HG03159 (cell line): Measurements from ENCODE around the gene ANO10.
"Not testable (repeated sequence)": the region's sequence is repeated elsewhere in the genome, so short reads cannot be mapped to it uniquely, and the experiment has no call there.

ENCODE experiments used
- ATAC-seq: cut with Tn5 transposase; IDR thresholded peaks from one replicate; pipeline ENCODE4 v1.9.1; 2021; ENCODE audit warnings: mild to moderate bottlenecking, moderate library complexity; ENCODE audit not compliant: unreplicated experiment

Gene ANO10

GRCh38 chr3:43489930-43490329 lies 131.9 kb downstream of the ANO10 start:
- no peak for ATAC-seq

GRCh38 chr3:43485931-43486330 lies 135.9 kb downstream of the ANO10 start:
- ATAC-seq, result no peak

GRCh38 chr3:43484926-43485488 lies 136.8 kb downstream of the ANO10 start:
- no peak for ATAC-seq

- no peak for ATAC-seq
These were observed 140.4 kb downstream of the ANO10 start for GRCh38 chr3:43481375-43481774.

- not testable (repeated sequence) for ATAC-seq
These were observed 143.0 kb downstream of the ANO10 start for GRCh38 chr3:43478839-43479238.

DNA sequence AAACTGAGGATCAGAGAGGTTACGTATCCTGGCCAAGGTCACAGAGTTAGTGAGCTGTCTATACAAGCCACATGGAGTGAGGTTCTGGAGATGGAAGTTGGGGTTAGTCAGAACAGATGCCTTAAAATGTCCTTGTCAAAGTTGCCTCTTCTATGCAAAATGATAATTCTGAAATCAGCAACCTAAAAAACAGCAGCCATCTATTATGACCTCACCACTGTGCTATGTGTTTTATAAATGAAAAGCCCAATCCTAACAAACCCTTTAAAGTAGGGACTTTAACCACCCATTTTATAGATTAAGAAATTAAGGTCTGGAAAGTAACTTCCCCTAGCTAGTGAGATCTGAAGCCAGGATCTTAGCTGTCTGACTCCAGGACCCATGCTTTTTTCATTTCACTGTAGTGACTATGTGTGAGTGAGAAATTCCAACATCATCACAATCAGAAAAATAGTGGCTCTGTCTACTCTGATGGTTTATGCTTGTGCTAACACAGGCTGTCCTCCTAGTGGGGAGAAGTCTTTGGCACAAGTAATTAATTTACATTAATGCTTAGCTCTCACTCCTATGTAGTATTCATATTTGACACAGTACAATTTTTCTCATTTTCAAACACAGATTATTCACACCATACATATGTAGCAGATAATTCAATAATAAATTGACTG lies 143.6 kb downstream of the ANO10 start:
- ATAC-seq, result no peak

DNA sequence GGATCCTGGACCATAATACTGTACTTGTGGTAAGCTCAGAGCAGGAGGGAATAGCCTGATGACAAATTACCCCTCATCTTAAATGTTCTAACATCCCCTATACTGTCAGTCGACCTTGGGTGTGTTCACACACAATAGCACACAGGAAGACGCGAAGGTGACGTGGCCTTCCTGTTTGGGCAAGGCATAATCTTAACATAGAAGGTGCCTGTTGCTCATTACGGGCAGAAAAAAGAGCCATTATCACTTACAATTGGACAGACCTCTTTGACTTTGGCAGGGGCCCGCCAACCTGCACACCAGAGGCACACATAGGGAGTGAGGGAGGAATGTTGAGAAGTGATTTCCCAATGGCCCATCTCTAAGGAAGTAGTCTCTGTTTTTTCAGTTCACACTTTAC lies 144.2 kb downstream of the ANO10 start:
- ATAC-seq, result no peak

GRCh38 chr3:43473737-43474136 lies 148.1 kb downstream of the ANO10 start:
- ATAC-seq, result no peak

DNA sequence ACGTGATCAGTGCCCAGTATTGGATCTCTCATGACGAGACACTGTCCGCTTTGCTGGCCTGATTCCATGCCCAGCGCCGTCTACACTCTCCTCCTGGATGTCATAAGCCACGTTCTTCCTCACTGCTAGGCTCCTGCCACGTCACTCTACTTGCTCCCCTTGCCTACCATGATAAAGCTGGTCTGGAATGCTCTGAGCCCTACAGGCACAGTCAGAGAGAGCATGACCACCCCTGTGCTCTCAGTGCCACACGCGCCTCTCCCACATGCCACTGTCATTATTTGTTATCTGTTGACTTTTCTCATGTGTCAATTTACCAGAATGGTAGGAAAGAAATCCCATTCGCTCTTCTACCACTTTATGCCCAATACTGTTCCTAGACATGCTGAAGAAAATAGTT lies 148.6 kb downstream of the ANO10 start:
- ATAC-seq, result no peak

DNA sequence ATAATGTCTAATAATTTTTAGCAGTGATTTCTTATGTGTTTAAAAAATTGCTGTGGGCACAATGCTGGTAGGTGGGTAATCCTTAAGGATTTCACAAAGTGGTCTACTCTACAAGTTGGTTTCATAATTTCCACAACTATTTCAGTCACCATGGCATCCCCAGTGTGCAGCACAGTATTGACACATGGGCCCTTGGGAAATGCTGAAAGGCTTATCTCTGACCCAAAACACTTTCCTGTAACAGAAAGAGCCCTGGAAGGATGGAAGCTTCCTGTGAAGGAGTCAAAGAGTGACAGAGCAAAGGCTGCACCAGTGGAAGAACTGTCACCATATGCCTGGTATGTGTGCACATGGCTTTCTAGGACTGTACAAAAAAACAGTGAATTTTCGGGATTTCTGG lies 153.7 kb downstream of the ANO10 start:
- no peak for ATAC-seq

DNA sequence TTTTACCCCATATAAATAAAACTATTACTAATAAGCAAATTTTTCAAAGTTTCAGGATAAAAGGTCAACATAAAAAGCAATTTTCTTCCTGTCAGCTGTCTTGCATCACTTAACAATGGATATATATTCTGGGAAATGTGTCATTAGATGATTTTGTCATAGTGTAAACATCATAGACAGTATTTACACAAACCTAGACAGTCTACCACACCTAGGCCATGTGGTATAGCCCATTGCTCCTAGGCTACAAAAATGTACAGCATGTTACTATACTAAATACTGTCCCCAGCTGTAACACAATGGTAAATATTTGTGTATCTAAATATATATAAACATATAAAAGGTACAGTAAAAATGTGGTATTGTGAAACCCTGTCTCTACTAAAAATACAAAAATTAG lies 156.7 kb downstream of the ANO10 start:
- ATAC-seq, result no peak

GRCh38 chr3:43462566-43462965 lies 159.2 kb downstream of the ANO10 start:
- not testable (repeated sequence) for ATAC-seq

DNA sequence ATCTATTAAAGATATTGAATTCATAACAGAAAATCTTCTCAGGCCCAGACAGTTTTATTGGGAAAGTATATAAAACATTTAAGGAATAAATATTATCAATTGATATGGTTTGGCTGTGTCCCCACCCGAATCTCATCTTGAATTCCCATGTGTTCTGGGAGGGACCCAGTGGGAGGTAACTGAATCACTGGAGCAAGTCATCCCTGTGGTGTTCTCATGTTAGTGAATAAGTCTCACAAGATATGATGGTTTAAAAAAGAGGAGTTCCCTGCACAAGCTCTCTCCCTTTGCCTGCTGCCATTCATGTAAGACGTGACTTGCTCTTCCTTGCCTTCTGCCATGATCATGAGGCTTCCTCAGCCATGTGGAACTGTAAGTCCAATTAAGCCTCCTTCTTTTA lies 160.5 kb downstream of the ANO10 start:
- ATAC-seq, result no peak

- not testable (repeated sequence) for ATAC-seq
These were observed 164.8 kb downstream of the ANO10 start for GRCh38 chr3:43457038-43457437.

- no peak for ATAC-seq
These were observed 166.6 kb downstream of the ANO10 start for GRCh38 chr3:43455233-43455632.

GRCh38 chr3:43453981-43454380 lies 167.8 kb downstream of the ANO10 start:
- no peak for ATAC-seq

- no peak for ATAC-seq
These were observed 170.0 kb downstream of the ANO10 start for GRCh38 chr3:43451670-43452254.

GRCh38 chr3:43448098-43448497 lies 173.7 kb downstream of the ANO10 start:
- ATAC-seq, result no peak

DNA sequence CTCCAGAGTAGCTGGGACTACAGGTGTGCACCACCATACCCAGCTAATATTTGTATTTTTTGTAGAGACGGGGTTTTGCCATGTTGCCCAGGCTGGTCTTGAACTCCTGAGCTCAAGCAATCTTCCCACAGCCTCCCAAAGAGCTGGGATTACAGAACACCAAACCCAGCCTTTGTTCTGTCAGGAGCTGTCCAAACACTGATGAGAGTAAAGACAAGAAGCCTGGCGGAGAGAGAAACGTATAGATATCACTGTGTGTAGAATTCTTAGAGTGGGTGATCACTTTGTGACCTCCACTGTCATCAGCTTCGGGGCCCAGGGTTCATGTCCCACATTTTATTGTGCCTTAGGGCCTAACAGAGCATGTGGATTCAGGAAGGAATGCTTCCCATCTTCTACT lies 176.0 kb downstream of the ANO10 start:
- ATAC-seq, result no peak

DNA sequence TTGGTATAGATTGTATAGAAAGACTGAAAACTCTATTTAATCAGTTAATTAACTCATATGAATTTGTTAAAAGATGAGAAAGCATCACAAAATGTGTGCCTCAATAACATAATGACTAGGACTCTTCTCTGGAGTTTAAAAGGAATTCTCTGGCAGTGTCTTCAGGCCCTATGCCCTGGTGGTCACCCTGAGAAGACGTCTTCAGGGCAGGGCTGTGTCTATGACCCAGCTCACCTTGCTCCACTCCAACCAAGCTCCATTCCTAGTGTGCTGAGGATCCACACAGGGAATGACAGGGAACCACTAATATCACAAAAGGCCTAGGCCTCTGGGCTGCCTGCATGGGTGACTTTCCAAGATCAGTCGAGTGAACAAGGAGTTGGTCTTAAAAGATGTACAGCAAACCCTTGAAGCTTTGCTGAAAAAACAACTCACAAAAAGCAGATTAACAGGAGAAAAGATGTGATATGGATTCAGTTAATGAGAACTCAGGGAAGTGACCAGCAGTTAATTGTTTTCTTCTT lies 178.9 kb downstream of the ANO10 start:
- ATAC-seq, result no peak

DNA sequence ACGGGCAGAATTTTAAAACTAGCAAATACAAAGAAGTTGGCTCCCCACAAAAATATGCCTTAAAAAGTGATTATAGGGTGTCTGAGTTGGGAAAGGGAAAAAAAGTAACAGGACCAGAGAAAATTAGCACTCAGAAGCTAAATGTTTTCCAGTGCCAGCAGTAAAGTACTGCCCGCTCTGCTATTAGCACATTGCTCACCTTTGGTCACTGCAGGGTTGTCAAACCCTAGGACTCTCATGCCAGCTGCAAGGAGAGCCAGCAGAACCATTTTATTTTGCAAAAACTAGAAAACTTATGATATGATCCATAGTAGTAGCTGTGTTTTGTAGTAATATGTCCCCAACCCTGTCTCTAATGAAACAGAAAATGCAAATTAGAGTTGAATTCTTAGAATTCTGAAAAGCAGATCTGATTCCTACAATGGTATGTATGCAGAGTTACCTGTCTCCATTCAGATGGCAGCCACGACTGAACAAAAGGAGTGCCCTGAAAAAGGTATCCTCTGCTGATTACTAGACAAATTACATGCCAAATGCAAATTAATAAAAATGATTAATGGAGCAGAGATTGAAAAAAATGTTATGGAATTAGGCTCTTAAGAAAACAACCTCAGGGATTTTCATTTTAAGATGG lies 185.2 kb downstream of the ANO10 start:
- ATAC-seq, result no peak

- no peak for ATAC-seq
These were observed 186.1 kb downstream of the ANO10 start for GRCh38 chr3:43435706-43436105.
